ENCODE data around the gene INPP5F. TPM values are rescaled to one million over a fixed set of nuclear protein-coding genes. Genes with fewer than 3 reads are reported as not detected.

The INPP5F gene
- total and polyA plus RNA-seq, 10 of the 15 experiments (the other 5 are each of a cell fraction or from before 2014, with no cell fraction given), result 6.0 to 49.3 (median 34.3) TPM

DNA sequence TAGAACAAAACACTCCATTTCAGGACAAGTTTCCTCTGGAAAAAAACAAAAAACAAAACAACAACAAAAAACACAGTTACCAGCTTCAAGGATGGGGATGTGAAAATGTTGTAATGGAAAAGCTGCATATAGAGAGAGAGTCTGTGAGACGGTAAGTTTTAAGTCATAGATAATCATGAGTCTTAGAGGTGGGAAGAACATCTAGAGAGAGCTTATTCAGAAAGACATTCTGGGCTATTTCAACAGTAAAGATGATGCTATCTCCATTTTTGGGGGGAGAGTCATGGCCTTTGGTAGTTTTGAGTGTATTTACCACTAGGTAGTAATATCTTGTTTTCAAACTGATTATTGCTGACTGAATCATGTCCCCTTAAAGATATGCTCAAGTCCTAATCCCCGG is 23.3 kb upstream of the INPP5F start (continued):
- TF ChIP-seq, protein P1, sequence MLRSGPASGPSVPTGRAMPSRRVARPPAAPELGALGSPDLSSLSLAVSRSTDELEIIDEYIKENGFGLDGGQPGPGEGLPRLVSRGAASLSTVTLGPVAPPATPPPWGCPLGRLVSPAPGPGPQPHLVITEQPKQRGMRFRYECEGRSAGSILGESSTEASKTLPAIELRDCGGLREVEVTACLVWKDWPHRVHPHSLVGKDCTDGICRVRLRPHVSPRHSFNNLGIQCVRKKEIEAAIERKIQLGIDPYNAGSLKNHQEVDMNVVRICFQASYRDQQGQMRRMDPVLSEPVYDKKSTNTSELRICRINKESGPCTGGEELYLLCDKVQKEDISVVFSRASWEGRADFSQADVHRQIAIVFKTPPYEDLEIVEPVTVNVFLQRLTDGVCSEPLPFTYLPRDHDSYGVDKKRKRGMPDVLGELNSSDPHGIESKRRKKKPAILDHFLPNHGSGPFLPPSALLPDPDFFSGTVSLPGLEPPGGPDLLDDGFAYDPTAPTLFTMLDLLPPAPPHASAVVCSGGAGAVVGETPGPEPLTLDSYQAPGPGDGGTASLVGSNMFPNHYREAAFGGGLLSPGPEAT (IDR thresholded peaks at IDR 0.05; ENCODE audit: low read depth), result peak; percentile 44; the same call in 1 of the 2 replicates
- TF ChIP-seq MYC (IDR thresholded peaks at IDR 0.05; ENCODE audit: insufficient read depth, insufficient read length, insufficient replicate concordance, low read length, severe bottlenecking) (no peak), ZNF24 (IDR thresholded peaks at IDR 0.05) (no peak), SUPT20H (IDR thresholded peaks at IDR 0.05; ENCODE audit: borderline replicate concordance, control insufficient read depth, low read depth, low read length) (no peak), ETV6 (conservative IDR thresholded peaks at IDR 0.05 in 1 of 2, IDR thresholded peaks at IDR 0.05 in 1 of 2; ENCODE audit: borderline replicate concordance in 1 of 2, low read depth in 1 of 2) (no peak), BACH1 (IDR thresholded peaks at IDR 0.05; ENCODE audit: borderline replicate concordance) (no peak), KDM1A (IDR thresholded peaks at IDR 0.05; ENCODE audit: borderline replicate concordance) (no peak), ZBED1 (IDR thresholded peaks at IDR 0.05; ENCODE audit: borderline replicate concordance) (peak; percentile 87), EED (IDR thresholded peaks at IDR 0.05; ENCODE audit: low read depth) (0 out of 2 replicates have a peak, but pooled peaks have one; percentile 21), GABPA (IDR thresholded peaks at IDR 0.05; ENCODE audit: low read depth) (peak; percentile 72; the same call in 1 of the 2 replicates), BHLHE40 (IDR thresholded peaks at IDR 0.05; ENCODE audit: borderline replicate concordance in 1 of 2, low read depth in 2 of 2, low read length in 1 of 2) (no peak), NFIC (IDR thresholded peaks at IDR 0.05; ENCODE audit: low read depth, low read length) (peak; percentile 91), POLR2AphosphoS2 (IDR thresholded peaks at IDR 0.05; ENCODE audit: low read depth, low read length) (no peak)
- TF ChIP-seq, protein P2, sequence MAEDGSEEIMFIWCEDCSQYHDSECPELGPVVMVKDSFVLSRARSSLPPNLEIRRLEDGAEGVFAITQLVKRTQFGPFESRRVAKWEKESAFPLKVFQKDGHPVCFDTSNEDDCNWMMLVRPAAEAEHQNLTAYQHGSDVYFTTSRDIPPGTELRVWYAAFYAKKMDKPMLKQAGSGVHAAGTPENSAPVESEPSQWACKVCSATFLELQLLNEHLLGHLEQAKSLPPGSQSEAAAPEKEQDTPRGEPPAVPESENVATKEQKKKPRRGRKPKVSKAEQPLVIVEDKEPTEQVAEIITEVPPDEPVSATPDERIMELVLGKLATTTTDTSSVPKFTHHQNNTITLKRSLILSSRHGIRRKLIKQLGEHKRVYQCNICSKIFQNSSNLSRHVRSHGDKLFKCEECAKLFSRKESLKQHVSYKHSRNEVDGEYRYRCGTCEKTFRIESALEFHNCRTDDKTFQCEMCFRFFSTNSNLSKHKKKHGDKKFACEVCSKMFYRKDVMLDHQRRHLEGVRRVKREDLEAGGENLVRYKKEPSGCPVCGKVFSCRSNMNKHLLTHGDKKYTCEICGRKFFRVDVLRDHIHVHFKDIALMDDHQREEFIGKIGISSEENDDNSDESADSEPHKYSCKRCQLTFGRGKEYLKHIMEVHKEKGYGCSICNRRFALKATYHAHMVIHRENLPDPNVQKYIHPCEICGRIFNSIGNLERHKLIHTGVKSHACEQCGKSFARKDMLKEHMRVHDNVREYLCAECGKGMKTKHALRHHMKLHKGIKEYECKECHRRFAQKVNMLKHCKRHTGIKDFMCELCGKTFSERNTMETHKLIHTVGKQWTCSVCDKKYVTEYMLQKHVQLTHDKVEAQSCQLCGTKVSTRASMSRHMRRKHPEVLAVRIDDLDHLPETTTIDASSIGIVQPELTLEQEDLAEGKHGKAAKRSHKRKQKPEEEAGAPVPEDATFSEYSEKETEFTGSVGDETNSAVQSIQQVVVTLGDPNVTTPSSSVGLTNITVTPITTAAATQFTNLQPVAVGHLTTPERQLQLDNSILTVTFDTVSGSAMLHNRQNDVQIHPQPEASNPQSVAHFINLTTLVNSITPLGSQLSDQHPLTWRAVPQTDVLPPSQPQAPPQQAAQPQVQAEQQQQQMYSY (CRISPR knock-in tag; IDR thresholded peaks at IDR 0.05), result no peak
- TF ChIP-seq, protein P3, sequence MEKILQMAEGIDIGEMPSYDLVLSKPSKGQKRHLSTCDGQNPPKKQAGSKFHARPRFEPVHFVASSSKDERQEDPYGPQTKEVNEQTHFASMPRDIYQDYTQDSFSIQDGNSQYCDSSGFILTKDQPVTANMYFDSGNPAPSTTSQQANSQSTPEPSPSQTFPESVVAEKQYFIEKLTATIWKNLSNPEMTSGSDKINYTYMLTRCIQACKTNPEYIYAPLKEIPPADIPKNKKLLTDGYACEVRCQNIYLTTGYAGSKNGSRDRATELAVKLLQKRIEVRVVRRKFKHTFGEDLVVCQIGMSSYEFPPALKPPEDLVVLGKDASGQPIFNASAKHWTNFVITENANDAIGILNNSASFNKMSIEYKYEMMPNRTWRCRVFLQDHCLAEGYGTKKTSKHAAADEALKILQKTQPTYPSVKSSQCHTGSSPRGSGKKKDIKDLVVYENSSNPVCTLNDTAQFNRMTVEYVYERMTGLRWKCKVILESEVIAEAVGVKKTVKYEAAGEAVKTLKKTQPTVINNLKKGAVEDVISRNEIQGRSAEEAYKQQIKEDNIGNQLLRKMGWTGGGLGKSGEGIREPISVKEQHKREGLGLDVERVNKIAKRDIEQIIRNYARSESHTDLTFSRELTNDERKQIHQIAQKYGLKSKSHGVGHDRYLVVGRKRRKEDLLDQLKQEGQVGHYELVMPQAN (conservative IDR thresholded peaks at IDR 0.05), result no peak
- TF ChIP-seq, protein P4, sequence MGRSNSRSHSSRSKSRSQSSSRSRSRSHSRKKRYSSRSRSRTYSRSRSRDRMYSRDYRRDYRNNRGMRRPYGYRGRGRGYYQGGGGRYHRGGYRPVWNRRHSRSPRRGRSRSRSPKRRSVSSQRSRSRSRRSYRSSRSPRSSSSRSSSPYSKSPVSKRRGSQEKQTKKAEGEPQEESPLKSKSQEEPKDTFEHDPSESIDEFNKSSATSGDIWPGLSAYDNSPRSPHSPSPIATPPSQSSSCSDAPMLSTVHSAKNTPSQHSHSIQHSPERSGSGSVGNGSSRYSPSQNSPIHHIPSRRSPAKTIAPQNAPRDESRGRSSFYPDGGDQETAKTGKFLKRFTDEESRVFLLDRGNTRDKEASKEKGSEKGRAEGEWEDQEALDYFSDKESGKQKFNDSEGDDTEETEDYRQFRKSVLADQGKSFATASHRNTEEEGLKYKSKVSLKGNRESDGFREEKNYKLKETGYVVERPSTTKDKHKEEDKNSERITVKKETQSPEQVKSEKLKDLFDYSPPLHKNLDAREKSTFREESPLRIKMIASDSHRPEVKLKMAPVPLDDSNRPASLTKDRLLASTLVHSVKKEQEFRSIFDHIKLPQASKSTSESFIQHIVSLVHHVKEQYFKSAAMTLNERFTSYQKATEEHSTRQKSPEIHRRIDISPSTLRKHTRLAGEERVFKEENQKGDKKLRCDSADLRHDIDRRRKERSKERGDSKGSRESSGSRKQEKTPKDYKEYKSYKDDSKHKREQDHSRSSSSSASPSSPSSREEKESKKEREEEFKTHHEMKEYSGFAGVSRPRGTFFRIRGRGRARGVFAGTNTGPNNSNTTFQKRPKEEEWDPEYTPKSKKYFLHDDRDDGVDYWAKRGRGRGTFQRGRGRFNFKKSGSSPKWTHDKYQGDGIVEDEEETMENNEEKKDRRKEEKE (IDR thresholded peaks at IDR 0.05), result no peak
- TF ChIP-seq, protein P5, sequence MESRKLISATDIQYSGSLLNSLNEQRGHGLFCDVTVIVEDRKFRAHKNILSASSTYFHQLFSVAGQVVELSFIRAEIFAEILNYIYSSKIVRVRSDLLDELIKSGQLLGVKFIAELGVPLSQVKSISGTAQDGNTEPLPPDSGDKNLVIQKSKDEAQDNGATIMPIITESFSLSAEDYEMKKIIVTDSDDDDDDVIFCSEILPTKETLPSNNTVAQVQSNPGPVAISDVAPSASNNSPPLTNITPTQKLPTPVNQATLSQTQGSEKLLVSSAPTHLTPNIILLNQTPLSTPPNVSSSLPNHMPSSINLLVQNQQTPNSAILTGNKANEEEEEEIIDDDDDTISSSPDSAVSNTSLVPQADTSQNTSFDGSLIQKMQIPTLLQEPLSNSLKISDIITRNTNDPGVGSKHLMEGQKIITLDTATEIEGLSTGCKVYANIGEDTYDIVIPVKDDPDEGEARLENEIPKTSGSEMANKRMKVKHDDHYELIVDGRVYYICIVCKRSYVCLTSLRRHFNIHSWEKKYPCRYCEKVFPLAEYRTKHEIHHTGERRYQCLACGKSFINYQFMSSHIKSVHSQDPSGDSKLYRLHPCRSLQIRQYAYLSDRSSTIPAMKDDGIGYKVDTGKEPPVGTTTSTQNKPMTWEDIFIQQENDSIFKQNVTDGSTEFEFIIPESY (IDR thresholded peaks at IDR 0.05), result no peak
